MCF 10A (cell line): ENCODE measurements around the gene TMEM54. TPM values are rescaled to one million over a fixed set of nuclear protein-coding genes. Genes with fewer than 3 reads are reported as not detected.

Experiments used
- BruUV-seq: library from RNA; stranded (reverse); fragments of 400-500 nt; replicated peaks from 2 replicates; lab custom pipeline; 2021; lab: Mats Ljungman, UMichigan
- CTCF ChIA-PET: fragments of 300-600 bp; sonication (Branson Sonifier 250); formaldehyde crosslinking; extraction: SDS; loops from one replicate; lab custom pipeline; 2021; ENCODE audit warnings: antibody characterized with exemption, inconsistent platforms; lab: Yijun Ruan, JAX
- POLR2A ChIA-PET: fragments of 300-600, 350-650 bp; sonication (Branson Sonifier 250); formaldehyde crosslinking; extraction: SDS; loops from one replicate; lab custom pipeline; 2020; ENCODE audit warnings: antibody characterized with exemption, inconsistent platforms; lab: Yijun Ruan, JAX
- DNase-seq: peaks from one replicate; pipeline ENCODE4 v3.0.0-alpha.2; 2018; ENCODE audit not compliant: unreplicated experiment
- H3K27ac Mint-ChIP-seq: one replicate; pipeline ENCODE4 v1.8.0; 2022; ENCODE audit warnings: mild to moderate bottlenecking, low read depth, mixed read lengths; ENCODE audit not compliant: unreplicated experiment
- H3K27me3 Mint-ChIP-seq: one replicate; pipeline ENCODE4 v1.8.0; 2022; ENCODE audit warnings: mixed read lengths; ENCODE audit not compliant: insufficient read depth, unreplicated experiment
- H3K36me3 Mint-ChIP-seq: one replicate; pipeline ENCODE4 v1.8.0; 2022; ENCODE audit warnings: mild to moderate bottlenecking, moderate library complexity, mixed read lengths; ENCODE audit not compliant: insufficient read depth, unreplicated experiment
- H3K4me1 Mint-ChIP-seq: one replicate; pipeline ENCODE4 v1.8.0; 2022; ENCODE audit warnings: mixed read lengths; ENCODE audit not compliant: insufficient read depth, unreplicated experiment
- H3K4me3 Mint-ChIP-seq: one replicate; pipeline ENCODE4 v1.8.0; 2022; ENCODE audit warnings: mild to moderate bottlenecking, moderate library complexity, mixed read lengths; ENCODE audit not compliant: unreplicated experiment
- H3K9me3 Mint-ChIP-seq: one replicate; pipeline ENCODE4 v1.8.0; 2022; ENCODE audit warnings: mixed read lengths; ENCODE audit not compliant: unreplicated experiment
- CTCF ChIP-seq: fragments of 200-600 bp; IDR thresholded peaks from one replicate; pipeline ENCODE4 v1.8.0; 2022; ENCODE audit warnings: antibody characterized with exemption, mild to moderate bottlenecking; ENCODE audit not compliant: unreplicated experiment
- intact Hi-C: fragments of 100-400 bp; cut with micrococcal nuclease; formaldehyde crosslinking; loops from 2 replicates; pipeline ENCODE4 v1.14.1; 2022
- total RNA-seq: library from RNA; stranded (reverse); gene quantifications from 2 replicates; pipeline ENCODE4 v1.2.3, GENCODE V29; 2022

The TMEM54 gene
- total RNA-seq, 1 experiment from 2014 or later, result 6.2 TPM

- no peaks in the 10 kb centered on the region for H3K36me3 Mint-ChIP-seq
- no peak for TF ChIP-seq CTCF
- BruUV-seq, result no TSS peak
- CTCF ChIA-PET, result interaction anchor here (0.6 to 1.0 kb wide), 4 partner anchors 11 to 370 kb away, joined by 3 to 4 read pairs (median 3); no protein-coding TSS in a partner anchor
- H3K4me1 Mint-ChIP-seq, result no peaks in the 10 kb centered on the region
- H3K9me3 Mint-ChIP-seq, result no peaks in the 10 kb centered on the region
- no peak overlapping the region for H3K27ac Mint-ChIP-seq
- peaks cover 66% of the 10 kb centered on the region for H3K27me3 Mint-ChIP-seq
- no peak for DNase-seq
- POLR2A ChIA-PET, result interaction anchor here (0.6 kb wide), 1 partner anchor 196 kb away, joined by 3 read pairs; no protein-coding TSS in a partner anchor
- intact Hi-C loops, result no loop called here
- no peak overlapping the region for H3K4me3 Mint-ChIP-seq
These were observed 11.4 kb downstream of the TMEM54 start for GRCh38 chr1:32889731-32890278.

GRCh38 chr1:32888677-32889420, 12.3 kb downstream of the TMEM54 start:
- intact Hi-C loops, result no loop called here
- no peak for TF ChIP-seq CTCF
- Mint-ChIP-seq H3K4me1 (no peaks in the 10 kb centered on the region), H3K27me3 (peaks cover 73% of the 10 kb centered on the region), H3K9me3 (no peaks in the 10 kb centered on the region), H3K27ac (no peak overlapping the region), H3K4me3 (no peak overlapping the region), H3K36me3 (no peaks in the 10 kb centered on the region)
- DNase-seq, result no peak
- ChIA-PET CTCF (interaction anchor here (0.6 to 0.9 kb wide), 3 partner anchors 16 to 369 kb away, joined by 3 read pairs; no protein-coding TSS in a partner anchor), POLR2A (no interaction called here)
- BruUV-seq, result no TSS peak

- CTCF ChIA-PET, result interaction anchor here (0.9 kb wide), 1 partner anchor 15 kb away, joined by 3 read pairs; no protein-coding TSS in a partner anchor
- TF ChIP-seq CTCF, result no peak
- POLR2A ChIA-PET, result no interaction called here
- Mint-ChIP-seq H3K27me3 (peaks cover 74% of the 10 kb centered on the region), H3K36me3 (no peaks in the 10 kb centered on the region), H3K4me3 (no peak overlapping the region), H3K9me3 (no peaks in the 10 kb centered on the region), H3K27ac (no peak overlapping the region), H3K4me1 (no peaks in the 10 kb centered on the region)
- DNase-seq, result no peak
- intact Hi-C loops, result no loop called here
- no TSS peak for BruUV-seq
These were observed 13.1 kb downstream of the TMEM54 start for GRCh38 chr1:32888134-32888533.

- Mint-ChIP-seq H3K4me3 (no peak overlapping the region), H3K27me3 (peaks cover 69% of the 10 kb centered on the region), H3K27ac (no peak overlapping the region), H3K9me3 (no peaks in the 10 kb centered on the region), H3K36me3 (no peaks in the 10 kb centered on the region), H3K4me1 (no peaks in the 10 kb centered on the region)
- TF ChIP-seq CTCF, result no peak
- ChIA-PET POLR2A (no interaction called here), CTCF (no interaction called here)
- intact Hi-C loops, result no loop called here
- BruUV-seq, result no TSS peak
- no peak for DNase-seq
These were observed 13.6 kb downstream of the TMEM54 start for GRCh38 chr1:32887623-32888022.
